ENCODE measurements around the gene SLC35F6.

DNA sequence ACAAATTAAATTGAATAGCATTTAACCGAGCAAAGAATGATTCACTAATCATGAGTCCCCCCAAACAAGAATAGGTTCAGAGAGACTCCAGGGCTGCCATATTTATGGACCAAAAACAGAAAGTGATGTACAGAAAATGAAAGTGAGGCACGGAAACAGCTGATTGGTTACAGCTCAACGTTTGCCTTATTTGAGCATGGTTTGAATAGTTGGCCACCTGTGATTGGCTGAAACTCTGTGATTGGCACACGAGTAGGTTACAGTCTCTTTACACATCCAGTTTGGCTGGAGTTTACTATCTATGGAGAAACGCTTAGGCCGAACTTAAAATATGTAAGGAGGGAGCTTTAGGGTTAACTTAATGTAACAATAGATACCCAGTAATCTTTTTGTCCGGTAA lies 56.8 kb downstream of the SLC35F6 start:
- no peak for TF ChIP-seq CTCF (conservative IDR thresholded peaks at IDR 0.05; ENCODE audit: low read depth, low read length)
- no peak for TF ChIP-seq EZH2 (IDR thresholded peaks at IDR 0.05; ENCODE audit: low read length, unreplicated experiment)
- no peak for TF ChIP-seq EZH2phosphoT487 (IDR thresholded peaks at IDR 0.05; ENCODE audit: borderline replicate concordance, low read length)
